HG03039 (cell line): Measurements from ENCODE around the gene NRP2.

ENCODE experiments used
- ATAC-seq: cut with Tn5 transposase; IDR thresholded peaks from one replicate; pipeline ENCODE4 v1.9.1; 2021; ENCODE audit warnings: mild to moderate bottlenecking, moderate library complexity; ENCODE audit not compliant: unreplicated experiment

The NRP2 gene

GRCh38 chr2:205770577-205770976, 88.3 kb downstream of the NRP2 start:
- ATAC-seq = no peak

DNA sequence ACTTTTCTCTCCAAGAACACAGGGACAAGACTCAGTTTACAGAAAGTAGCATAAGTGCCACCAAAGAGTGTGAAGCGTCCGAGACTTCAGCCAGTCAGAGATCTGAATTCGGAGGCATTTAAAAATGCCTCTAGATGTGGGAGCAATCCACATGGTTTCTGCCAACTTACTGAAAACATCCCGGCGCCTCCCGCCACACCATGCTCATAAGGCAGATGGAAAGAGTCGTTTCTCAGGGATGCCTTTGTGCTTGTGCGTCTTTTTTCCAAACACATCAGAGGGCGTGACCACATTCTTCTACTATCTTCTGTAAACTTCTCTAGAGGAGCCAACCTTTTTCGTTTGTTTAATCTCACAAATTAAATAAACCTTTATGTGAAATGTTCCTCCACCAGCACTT, 88.7 kb downstream of the NRP2 start:
- ATAC-seq = no peak

DNA sequence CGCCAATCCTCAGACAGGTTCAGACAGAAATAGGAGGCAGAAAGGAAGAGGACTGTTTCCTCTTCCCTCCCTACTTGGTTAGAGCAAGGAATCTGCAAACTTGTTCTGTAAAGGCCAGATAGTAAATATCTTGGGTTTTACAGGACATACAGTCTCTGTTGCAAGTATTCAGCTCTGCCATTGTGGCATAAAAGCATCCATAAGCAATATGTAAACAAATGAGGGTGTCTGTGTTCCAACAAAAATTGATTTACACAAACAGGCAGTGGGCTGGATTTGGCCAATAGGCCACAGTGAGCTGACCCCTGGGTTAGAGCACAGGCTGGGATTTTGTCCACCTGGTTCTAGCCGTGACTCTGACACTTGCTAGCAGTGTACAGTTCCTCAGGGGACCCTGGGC, 89.4 kb downstream of the NRP2 start:
- ATAC-seq = no peak

GRCh38 chr2:205772983-205773382, 90.7 kb downstream of the NRP2 start:
- ATAC-seq = no peak

GRCh38 chr2:205773989-205774388, 91.7 kb downstream of the NRP2 start:
- no peak for ATAC-seq

DNA sequence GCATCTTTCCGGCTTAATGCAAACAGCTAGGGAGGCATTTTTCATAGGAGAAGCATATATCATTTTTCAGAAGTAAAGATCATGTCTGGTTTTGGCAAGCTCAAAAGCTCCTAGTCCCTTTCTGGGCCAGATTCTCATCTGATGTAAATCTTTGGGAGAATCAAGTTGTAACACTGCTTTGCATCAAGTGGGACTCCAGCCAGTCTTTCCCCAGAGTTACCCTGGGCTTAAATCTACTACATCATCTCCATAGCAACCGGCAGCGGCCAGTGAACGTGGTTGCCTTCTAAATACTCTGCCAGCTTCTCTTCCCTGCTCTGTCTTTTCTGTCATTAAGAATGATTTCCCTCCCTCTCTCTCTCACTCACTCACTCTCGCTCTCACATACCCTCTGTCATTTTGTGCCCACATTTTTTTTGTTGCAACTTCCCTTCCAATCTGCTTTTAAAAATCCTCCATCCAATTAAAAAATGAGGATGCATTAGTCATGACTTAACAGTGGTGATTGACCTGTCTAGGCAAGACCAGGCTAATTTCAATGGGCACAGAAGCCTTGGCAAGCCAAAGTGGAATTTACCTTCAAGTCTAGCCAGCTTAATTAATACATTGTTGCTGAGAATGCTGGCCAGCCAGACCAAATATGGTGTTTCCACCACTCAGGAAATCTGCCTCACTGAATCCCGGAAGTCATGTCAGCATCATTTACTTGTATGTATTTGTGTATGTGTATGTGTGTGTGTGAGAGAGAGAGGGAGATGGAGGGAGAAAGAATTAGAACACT, 93.0 kb downstream of the NRP2 start:
- no peak for ATAC-seq

GRCh38 chr2:205776139-205776538, 93.8 kb downstream of the NRP2 start:
- peak; percentile 66 for ATAC-seq

DNA sequence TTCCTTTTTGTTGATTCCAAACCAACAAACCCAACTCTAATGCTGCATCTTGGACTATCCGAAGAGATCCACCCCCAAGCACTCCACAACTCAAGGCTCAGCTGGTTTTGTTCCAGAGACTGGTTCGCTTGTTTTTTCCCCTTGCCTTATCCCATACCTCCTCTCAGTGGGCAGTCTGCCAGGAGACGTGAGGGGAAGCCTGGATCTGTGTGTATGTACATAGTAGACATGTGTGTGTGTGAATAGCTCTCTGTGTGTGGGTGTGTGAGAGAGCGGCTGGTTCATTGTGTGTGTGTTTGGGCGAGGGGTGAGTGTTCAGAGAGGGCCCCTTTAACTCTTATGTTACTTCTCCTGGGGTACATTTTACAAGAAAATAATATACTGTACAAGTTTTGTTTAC, 94.4 kb downstream of the NRP2 start:
- no peak for ATAC-seq

DNA sequence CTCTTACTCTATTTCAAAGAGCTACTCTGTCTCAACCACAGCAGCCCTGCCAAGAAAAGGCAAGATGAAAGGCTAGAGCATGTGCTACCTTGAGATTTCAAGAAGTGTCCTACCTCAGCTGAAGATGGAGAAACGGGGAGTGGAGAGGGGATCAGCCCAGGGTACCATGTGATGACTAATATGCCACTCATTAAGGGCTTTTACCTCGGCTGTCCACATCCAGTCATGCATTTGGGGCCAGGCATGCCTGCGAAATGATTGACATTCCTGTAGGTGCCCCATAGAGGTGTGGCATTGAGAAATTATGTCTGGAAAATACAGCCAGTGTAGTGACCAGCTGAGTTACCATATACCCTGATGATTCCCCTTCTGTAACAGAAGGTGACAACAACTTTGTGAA, 96.1 kb downstream of the NRP2 start:
- no peak for ATAC-seq

- ATAC-seq = no peak
Observed at GRCh38 chr2:205780645-205781044, 98.3 kb downstream of the NRP2 start.

DNA sequence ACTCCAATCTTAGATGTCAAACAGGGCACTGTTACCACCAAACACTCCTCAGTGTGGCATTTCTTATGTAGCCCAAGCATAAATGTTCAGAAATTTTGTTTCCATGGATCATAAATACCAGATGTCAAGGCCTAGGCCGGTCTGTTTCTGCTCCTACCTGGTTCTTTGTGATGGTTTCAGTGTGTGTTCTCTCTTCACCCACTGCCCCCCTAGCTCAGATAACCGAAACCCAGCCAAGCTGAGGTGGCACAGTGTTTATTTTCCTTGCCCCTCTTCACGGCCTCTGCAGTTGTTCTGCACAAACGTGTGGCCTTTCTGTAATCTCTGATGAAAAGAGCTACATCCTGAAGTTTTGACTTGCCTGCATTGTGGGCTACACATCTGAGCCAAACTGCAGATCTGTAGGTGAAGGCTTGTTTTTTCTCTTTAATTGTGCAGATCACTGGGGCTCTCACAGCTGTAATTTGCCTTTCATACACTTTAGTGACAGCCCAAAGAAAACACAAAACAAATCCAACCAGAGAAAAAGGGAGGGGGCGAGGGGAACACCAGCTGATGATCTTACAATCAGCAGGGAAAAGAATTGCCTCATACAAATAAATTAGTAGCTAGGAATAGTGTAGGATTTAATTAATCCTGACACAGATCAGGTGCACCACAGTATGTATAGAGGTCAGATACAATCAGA, 99.1 kb downstream of the NRP2 start:
- no peak for ATAC-seq

DNA sequence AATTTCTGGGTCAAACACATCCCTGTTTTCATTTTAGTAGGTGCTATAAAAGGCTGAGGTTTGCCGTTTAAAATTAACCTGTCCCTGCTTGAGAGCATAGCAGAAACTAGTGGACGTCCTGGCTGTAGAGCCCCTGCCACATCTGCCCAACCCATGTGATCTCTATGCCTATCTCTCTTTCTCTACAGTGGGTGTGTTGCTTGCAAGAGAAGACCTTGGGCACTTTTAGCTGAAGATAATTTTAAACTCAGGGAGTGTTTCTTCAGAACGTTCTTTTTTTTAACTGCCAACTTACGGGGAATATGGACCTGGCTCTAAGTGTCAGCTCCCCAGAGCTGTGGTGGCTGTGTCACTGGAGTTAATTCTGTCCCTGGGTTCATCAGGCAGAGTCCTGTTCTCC, 100.6 kb downstream of the NRP2 start:
- ATAC-seq = no peak

- ATAC-seq = no peak
Observed at GRCh38 chr2:205783872-205784499, 101.7 kb downstream of the NRP2 start.

DNA sequence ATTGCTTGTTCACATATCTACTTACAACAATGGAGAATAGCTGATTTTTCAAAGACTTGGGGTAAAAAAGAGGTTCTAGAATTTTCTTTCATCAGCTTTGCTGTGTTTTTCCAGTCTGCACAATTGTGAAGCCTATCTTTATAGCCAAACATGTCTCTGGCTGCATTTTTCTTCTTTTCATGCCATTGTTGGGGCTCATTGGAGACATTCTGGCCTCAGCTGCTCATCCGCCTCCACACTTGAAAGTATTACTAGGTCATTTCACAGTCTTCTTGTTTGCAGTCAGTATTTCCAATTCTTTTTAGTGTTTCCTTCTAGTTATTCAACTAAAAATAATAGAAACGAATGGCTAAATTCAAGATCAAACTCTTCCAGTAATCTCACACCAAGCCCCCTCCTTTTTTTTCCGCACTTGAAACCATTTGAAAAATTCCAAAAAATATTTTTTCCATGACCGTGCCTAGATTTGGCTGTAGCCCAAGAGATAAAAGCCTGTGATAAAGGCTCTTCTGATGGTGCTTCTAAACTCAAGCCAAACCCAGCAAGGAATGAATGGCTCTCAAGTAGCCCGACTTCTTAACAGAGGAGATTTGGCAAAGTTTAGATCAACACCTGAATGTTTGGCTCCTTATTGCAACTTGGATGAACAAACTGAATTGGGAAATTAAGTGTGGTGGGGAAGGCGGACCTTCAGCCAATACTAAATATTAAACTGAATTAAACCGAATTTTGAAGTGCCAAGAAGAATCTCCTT, 103.4 kb downstream of the NRP2 start:
- ATAC-seq = no peak

GRCh38 chr2:205786976-205787375, 104.7 kb downstream of the NRP2 start:
- no peak for ATAC-seq

- no peak for ATAC-seq
Observed at GRCh38 chr2:205787761-205788160, 105.5 kb downstream of the NRP2 start.

GRCh38 chr2:205789906-205790305, 107.6 kb downstream of the NRP2 start:
- ATAC-seq = no peak

- ATAC-seq = no peak
Observed at GRCh38 chr2:205792908-205793307, 110.6 kb downstream of the NRP2 start.

- ATAC-seq = no peak
Observed at GRCh38 chr2:205796805-205797313, 114.6 kb downstream of the NRP2 start.

DNA sequence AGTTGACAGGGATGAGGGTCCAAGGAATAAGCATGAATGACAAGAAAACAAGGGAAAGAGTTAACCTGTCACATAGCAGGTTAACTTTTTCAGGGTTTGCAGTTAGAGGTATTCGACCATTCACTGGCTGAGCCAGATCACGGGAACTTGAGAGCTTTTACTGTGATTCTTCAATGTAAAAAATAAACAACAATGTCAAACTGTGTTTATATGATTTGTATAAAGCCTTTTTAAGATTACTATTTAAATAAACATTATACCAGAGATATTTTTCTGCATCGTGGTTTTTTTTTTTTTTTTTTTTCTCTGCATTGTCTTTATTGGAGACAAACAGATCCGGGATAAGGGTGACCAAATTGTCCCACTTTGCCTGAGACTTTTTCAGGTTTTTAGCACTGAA, 115.6 kb downstream of the NRP2 start:
- no peak for ATAC-seq

GRCh38 chr2:205800224-205800623, 117.9 kb downstream of the NRP2 start:
- ATAC-seq = no peak
